Activated T-cell treated with anti-CD3 and anti-CD28 coated beads, Interleukin-2, amount 50 U/mL, for 1 hour (primary cell): ENCODE measurements around the gene FKBP1C.
"Not testable (repeated sequence)": the region's sequence is repeated elsewhere in the genome, so short reads cannot be mapped to it uniquely, and the experiment has no call there.

Source experiments
- DNase-seq: peaks from one replicate; pipeline ENCODE4 v3.0.0-alpha.2; 2020

FKBP1C gene

DNA sequence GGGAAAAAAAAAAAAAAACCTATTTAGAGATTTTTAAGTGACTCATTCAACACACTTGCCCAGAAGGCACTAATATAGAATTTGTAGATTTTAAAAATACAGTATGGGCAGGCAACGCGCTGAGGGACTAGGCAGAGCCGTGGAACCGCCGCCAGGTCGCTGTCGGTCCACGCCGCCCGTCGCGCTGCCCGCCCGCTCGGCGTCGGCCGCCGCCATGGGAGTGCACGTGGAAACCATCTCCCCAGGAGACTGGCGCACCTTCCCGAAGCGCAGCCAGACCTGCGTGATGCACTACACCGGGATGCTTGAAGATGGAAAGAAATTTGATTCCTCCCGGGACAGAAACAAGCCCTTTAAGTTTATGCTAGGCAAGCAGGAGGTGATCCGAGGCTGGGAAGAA, at the start of gene FKBP1C:
FKBP1C (plus strand) TSS at position 127 of the 400 bp plus-strand sequence.
- DNase-seq, result not testable (repeated sequence)

DNA sequence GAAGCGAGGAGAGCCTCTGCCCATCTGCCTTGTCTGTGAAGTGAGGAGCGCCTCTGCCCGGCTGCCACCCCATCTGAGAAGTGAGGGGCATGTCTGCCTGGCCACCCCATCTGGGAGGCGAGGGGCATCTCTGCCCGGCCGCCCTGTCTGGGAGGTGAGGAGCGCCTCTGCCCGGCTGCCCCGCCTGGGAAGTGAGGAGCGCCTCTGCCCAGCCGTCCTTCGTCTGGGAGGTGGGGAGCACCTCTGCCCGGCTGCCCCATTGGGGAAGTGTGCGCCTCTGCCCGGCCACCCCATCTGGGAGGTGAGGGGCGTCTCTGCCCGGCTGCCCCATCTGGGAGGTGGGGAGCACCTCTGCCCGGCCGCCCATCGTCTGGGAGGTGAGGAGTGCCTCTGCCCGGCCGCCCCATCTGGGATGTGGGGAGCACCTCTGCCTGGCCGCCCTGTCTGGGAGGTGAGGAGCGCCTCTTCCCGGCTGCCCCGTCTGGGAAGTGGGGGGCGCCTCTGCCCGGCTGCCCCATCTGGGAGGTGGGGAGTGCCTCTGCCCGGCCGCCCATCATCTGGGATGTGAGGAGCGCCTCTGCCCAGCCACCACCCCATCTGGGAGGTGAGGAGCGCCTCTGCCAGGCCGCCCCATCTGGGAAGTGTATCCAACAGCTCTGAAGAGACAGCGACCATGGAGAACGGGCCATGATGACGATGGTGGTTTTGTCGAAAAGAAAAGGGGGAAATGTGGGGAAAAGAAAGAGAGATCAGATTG, 47.0 kb upstream of the FKBP1C start:
- DNase-seq, result not testable (repeated sequence)

DNA sequence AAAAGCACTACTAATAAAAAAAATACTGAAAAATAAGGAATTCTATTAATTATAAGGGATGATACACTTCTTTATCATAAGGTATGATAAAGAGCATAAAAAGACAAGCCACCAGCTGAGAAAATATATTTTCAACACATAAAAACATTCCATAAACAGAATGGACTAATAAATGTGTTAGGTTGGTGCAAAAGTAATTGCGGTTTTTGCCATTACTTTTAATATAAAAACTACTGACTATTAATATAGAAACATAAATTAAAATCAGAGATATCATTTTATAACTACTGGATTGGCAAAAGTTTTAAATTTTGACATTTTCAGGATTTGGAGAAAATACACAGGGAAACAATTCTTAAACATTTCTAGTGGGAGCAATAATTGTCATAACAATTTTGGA, 37.1 kb upstream of the FKBP1C start:
- no peak for DNase-seq

DNA sequence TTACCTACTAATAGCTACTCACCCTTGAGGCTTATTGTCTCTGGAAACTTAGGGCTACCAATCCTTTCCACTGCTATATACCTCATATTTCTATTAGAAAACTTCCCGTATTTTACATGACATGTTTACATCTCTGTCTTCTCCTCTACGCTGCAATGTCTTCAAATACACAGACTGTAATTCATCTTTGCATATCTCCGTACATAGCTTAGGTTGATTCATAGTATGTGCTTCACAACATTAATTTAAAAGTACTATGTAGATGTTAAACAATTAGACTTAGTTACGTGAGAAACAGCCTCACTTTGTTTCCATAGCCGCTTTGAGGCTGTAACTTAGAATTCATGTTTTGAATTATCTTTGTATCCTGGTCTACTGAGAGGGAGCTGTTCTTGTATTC, 35.1 kb upstream of the FKBP1C start:
- DNase-seq, result no peak

DNA sequence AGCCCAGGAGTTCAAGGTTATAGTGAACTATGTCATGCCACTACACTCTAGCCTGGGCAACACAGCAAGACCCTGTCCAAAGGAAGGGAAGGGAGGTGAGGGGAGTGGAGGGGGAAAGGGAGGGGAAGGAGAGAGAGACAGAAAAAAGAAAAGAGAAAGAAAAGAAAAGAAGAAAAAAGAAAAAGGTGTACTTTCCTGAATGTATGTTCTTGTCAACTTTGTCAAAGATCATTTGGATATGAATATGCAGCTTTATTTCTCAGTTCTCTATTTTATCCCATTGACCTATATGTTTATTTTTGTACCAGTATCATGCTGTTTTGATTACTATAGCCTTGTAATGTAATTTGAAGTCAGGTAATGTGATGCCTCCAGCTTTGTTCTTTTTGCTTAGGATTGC, 30.9 kb upstream of the FKBP1C start:
- DNase-seq, result no peak

DNA sequence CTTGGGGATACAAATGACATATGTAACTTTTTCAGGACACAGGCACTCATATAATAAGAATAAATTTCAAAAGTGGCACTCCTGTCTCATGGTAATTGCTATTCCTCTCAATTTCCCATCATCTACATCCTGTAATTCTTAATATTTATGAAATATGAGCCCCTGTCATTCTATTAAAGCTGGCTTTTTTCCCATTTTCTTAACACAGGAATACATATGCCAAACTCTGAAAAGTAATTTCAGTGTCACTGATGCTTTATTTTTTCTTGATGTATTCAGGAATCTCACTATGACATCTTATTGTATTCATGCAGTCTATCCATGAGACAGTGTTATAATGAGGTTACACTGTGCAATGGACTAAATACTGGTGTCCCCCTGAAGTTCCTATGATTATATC, 24.3 kb upstream of the FKBP1C start:
- no peak for DNase-seq

DNA sequence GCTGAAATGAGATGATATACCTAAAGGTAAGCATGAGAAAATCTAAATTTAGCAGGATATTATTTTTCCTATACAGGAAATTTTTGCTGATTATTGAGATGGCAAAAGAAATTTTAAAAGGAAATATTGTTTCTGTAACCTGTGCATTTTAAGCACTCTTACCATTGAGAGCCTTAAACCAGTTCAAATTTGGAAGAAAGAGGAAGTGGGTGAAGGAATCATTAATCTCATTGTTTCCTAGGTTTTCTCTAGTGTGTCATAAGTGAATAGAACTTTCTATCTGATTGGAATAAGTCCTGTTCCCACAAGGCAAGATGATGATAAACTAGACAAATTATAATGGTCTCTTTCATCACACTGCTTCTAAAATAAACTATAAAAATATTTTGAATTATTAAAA, 22.4 kb upstream of the FKBP1C start:
- no peak for DNase-seq

DNA sequence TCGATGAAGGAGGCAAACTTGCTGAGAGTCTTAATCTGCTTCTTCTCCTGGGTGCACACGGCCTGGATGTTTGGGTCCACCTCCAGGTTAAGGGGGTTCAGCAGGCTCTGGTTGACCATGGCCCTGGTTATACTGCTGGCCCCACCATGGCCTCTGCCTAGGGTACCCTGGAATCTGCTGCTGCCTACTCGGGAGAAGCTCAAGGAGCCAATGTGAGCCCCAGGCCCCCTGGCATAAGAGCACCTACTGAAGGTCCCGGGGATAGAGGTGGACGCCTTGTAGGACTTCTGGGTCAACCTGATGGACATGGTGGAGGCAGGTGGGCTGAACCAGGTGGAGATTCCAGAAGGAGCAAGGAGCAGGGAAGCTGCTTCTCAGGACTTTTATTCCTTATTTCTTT, 17.9 kb upstream of the FKBP1C start:
- DNase-seq, result no peak

DNA sequence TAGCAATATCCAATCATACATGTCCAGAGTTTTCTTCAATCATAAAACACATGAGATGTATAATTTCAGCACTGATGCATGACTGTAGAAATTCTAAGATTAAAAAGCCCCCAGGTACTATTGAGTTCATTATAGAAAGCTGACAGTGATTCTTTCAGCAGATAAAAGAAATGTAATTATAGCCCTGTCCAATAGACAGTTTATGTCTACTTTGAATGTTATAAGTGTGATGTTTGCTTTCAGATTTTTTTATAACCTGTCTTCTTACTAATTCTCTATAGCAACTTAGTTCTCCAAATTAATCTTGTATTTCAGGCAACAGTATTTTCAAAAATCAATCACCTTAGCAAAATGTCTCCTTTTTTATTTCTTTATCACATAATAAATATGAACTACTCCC, 13.5 kb upstream of the FKBP1C start:
- DNase-seq, result no peak

DNA sequence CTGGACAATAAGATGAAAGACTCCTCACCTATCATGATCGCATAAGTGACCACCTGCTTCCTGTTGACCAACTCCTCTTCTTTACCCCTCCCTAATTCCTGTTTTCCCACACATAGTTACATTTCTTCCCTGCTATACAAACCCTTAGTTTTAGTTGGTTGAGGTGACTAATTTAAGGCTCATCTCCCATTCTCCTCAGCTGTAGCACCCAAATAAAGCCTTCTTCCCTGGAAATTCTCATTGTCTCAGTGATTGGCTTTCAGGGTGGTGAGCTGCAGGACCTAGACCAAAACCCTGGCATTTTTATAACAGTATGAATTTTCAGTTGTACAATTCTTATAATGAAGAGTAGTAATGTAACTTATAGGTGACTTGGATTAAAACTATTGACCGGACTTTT, 2.1 kb downstream of the FKBP1C start:
- DNase-seq, result no peak

DNA sequence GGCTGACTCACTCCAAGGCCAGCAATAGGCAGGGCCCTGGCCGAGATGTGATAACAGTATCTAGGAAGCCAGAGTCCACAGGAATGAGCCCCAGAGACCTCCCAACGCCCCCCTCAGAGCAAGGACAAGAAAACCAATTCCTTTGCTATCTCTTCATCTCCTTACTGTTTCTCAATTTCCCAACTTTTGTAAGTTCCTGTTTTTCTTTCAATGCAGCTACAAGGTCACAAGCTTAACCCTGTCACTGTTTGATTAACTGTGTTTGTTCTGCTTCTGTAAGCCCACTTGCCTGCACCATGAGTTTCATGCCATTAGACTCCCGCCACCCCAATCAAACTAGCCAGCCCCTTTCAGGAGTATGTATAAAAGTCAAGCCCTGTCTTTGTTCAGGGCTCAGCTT, 3.5 kb downstream of the FKBP1C start:
- no peak for DNase-seq

DNA sequence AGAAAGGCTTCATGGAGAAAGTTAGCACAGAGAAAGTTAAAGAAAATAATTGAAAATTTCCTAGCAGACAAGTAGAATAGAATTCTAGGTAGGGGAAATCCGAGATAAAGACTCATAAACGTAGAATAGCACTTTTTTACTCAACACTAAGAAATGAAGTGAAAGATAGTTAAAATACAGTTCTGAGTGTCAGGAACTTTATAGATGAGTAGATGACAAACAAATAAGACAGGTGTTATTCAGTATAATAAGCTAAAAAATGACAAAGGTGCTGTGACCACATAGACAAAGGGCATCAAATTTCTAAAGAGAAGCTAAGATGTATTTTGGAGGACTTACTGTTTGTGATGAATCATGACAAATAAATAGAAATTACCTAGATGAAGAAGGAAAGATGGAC, 12.9 kb downstream of the FKBP1C start:
- no peak for DNase-seq

DNA sequence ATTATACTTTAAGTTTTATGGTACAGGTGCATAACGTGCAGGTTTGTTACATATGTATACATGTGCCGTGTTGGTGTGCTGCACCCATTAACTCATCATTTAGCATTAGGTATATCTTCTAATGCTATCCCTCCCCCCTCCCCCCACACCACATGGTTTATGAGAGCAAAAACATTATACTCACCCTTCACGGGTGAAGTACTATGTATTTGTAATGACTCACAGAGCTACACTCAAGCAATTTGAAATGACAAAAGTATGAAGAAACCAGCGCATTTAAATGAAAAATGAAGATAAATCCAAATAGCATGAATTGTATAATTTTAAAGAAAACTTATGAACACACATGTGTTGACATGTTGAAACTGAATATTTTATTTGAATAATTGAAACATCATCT, 14.7 kb downstream of the FKBP1C start:
- not testable (repeated sequence) for DNase-seq

DNA sequence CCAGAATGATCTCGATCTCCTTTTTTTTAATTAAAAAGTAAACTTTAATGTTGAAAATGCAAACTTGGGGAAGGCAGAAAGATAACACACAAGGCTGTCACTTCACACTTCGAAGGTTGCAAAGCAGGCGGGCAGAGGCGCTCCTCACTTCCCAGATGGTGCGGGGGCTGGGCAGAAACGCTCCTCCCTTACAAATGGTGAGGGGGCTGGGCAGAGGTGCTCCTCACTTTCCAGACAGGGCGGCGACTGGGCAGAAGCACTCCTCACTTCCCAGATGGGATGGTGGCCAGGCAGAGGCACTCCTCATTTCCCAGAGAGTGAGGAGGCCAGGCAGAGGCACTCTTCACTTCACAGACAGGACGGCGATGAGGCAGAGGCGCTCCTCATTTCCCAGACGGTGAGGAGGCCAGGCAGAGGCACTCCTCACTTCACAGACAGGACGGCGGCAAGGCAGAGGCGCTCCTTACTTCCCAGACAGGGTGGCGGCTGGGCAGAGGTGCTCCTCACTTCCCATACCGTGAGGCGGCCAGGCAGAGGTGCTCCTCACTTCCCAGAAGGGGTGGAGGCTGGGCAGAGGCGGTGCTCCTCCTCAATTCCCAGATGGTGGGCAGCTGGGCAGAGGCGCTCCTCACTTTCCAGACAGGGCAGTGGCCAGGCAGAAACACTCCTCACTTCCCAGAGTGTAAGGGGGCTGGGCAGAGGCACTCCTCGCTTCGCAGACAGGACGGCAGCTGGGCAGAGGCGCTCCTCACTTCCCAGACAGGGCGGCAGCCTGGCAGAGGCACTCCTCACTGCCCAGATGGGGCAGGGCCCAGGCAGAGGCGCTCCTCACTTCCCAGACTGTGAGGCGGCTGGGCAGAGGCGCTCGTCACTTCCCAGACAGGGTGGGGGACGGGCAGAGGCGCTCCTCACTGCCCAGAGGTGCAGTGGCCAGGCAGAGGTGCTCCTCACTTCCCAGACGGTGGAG, 16.9 kb downstream of the FKBP1C start:
- not testable (repeated sequence) for DNase-seq

DNA sequence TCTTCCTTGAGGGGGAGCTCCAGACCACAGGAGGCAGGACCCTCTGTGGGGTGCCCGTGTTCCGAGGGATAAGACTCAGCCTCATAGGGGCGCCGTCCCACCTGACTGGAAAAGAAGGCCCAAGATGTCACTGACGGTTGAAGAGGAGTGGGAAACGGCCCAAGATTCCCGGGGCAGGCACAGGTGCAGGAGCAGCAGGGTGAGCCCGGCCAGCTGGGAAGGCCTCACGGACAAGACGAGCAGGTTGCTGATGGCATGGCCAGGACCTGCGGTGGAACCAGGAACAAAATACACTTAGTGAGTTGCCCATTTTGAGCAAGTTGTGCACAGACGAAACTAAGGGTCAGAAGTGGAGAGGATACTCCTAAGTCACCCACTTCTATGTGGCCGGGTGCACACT, 18.8 kb downstream of the FKBP1C start:
- not testable (repeated sequence) for DNase-seq

DNA sequence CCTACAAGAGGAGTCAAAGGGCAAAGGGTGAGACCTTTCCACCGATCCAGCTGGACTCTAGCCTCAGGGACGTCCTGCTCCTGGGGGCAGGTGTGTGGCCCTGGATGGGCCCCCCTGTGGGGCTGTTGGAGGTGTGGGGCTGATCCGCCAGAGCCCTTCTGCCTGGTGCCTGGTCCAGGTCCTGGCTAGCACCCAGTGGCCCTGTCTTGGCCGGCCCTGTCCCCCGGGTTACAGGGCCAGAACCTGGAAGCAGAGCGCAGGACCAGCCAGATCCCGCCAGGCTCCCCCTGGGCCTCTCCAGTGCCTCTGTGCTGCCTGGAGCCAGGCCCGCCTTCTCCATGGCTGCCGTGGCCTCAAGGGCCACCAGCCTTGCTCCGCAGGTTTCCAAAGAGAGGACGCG, 19.2 kb downstream of the FKBP1C start:
- DNase-seq, result not testable (repeated sequence)

DNA sequence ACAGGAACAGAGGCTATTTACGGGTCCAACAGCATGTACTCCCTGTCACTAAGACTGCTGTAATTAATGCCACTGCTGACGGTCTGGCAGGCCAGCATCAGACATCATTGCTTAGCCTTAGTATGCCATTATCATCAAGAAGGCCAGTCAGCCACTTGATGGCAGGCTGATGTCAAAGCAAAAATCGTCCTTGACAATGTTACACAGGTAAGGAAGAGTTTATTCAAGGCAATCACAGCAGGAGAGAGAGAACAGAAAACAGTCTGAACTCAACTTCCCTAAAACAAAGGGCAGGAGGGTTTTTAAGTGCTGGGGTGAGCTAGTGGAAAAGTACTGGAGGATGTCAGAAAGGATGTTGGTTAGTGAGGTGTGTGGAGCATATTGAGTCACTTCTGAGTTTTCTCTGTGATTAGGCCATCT, 25.1 kb downstream of the FKBP1C start:
- no peak for DNase-seq

DNA sequence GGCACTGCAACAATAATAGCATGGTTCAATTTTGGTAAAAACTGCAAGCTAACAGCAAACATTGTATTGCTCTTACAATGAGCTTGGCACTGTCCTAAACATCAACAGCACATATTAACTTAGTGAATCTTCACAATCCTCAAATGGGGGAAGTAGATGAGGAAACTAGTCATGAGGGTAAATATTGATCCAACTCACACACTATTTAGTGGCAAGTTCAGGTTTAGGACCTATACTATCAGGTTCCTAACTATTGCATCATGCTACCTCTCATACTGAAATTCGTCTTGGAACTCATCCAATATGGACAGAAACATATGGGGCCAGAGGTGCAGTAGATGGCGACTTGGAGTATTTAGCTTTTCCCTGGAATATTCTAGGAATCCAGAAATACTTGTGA, 34.2 kb downstream of the FKBP1C start:
- DNase-seq, result no peak

DNA sequence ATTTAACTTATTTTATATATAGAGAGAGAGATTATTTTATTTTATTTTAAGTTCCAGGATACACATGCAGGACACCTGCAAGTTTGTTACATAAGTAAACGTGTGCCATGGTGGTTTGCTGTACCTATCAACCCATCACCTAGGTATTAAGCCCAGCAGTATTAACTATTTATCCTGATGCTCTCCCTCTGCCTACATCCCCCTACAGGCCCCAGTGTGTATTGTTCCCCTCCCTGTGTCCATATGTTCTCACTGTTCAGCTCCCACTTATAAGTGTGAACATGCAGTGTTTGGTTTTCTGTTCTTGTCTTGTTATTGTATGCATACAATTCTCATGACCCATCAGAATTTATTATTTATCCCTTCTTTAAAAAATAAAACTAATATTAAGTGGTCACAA, 34.6 kb downstream of the FKBP1C start:
- DNase-seq, result no peak

DNA sequence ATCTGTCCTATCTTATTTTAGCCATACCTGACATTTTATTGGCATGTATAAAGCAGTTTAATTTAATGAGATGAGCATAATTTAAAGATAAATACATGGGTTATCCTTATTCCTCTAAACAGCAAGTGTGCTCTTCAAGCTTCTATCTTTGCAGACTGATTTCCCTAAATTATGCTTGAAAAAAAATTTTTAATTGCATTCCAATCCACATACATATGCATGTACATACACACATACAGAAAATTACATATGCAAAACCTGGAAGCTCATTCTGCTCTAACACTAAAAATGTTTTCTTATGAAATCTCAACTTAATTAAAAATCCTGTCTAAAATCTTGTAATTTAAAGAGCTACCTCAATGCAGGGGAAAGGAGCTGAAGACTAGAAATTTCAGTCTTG, 35.3 kb downstream of the FKBP1C start:
- no peak for DNase-seq

DNA sequence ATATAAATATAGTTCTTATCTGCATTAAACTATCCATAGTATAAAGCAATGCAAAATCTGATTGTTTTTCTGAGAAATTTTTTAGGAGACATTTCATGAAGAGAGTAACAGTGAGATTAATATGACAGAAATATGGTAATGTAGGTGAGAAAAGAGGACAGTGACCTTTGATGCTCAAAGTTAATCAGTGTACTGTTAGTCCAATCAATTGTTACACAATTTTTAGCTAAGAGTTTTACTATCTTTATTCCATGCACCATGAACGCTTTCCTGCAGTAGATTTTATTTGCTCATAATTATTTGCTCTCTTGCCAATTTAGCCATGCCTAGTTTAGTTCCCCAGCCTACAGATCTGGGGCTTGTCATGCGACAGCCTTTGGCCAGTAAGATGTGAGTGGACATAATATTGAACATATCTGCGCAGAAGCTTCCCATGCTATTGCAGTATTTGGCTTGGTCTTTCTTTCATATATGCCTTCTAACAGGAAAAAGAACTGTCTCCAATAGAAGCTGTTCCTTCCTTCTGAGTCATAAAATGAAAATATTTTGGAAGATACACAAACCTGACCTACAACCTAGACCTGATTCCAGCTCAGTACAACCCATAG, 38.7 kb downstream of the FKBP1C start:
- no peak for DNase-seq

DNA sequence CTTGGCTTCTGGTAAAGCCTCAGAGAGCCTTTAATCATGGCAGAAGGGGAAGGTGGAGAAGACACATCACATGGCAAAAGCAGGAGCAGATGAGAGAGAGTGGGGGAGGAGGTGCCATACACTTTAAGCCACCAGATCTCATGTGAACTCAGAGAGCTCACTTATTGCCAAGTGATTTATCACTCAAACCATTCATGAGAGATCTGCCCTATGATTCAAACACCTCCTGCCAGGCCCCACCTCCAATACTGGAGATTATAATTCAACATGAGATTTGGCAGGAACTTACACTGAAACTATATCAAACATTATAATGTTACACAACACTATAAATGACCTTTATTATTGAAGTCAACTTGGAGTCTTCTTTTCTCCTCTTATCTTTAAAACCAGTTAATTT, 47.9 kb downstream of the FKBP1C start:
- no peak for DNase-seq

DNA sequence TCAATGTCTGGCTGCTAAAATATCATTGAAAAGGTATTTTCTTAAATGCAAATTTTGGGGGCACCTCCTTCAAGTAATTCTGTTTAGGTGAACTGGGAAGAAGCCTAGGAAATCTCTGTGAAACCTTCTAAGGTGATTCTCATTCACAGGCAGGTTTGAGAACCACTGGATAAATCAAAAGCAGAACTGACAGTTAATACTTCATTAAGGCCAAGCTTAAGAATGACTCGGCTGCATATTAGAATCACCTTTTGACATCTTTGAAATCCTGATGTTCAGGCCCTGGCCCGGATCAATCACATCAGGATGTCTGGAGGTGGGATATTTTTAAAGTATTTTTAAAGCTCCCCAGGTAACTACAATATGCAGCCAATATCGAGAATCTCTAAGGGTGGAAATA, 50.6 kb downstream of the FKBP1C start:
- no peak for DNase-seq
